ENCODE results near the gene APOL2. TPM values are rescaled to one million over a fixed set of nuclear protein-coding genes. Genes with fewer than 3 reads are reported as not detected.

APOL2 gene
- total RNA-seq, 4 donors from 2014 or later, result 15.3 to 21.8 (median 17.1) TPM

GRCh38 chr22:36223504-36223903 lies 15.8 kb downstream of the APOL2 start:
- H3K27ac ChIP-seq, result no peak overlapping the region
- no peak for DNase-seq (ENCODE audit: low spot score in 2 of 2)
- peaks cover 9% of the 10 kb centered on the region for H3K36me3 ChIP-seq
- peaks cover 20% of the 10 kb centered on the region for H3K4me1 ChIP-seq
- no peaks in the 10 kb centered on the region for H3K27me3 ChIP-seq
- TF ChIP-seq POLR2A (IDR thresholded peaks at IDR 0.05), result no peak
- TF ChIP-seq CTCF (IDR thresholded peaks at IDR 0.05), result no peak
- TF ChIP-seq POLR2AphosphoS5 (IDR thresholded peaks at IDR 0.05), result no peak
- TF ChIP-seq EP300 (IDR thresholded peaks at IDR 0.05), result no peak
- 87% methylated on average over 7 of the region's 8 CpGs for WGBS
- no peak overlapping the region for H3K4me3 ChIP-seq
- no peaks in the 10 kb centered on the region for H3K9me3 ChIP-seq

GRCh38 chr22:36222887-36223450 lies 16.4 kb downstream of the APOL2 start:
- Histone ChIP-seq H3K9me3 (no peaks in the 10 kb centered on the region), H3K27me3 (no peaks in the 10 kb centered on the region), H3K4me3 (no peak overlapping the region), H3K36me3 (peaks cover 7% of the 10 kb centered on the region), H3K4me1 (peaks cover 20% of the 10 kb centered on the region), H3K27ac (no peak overlapping the region)
- DNase-seq (ENCODE audit: low spot score in 2 of 2), result no peak
- TF ChIP-seq POLR2A (IDR thresholded peaks at IDR 0.05), result no peak
- no peak for TF ChIP-seq CTCF (IDR thresholded peaks at IDR 0.05)
- TF ChIP-seq EP300 (IDR thresholded peaks at IDR 0.05), result no peak
- no peak for TF ChIP-seq POLR2AphosphoS5 (IDR thresholded peaks at IDR 0.05)
- WGBS, result 88% methylated on average over 9 of the region's 9 CpGs

GRCh38 chr22:36221799-36222751 lies 17.3 kb downstream of the APOL2 start:
- peak; percentile 17 to 62 for TF ChIP-seq CTCF (IDR thresholded peaks at IDR 0.05)
- no peak for TF ChIP-seq POLR2AphosphoS5 (IDR thresholded peaks at IDR 0.05)
- no peak for TF ChIP-seq EP300 (IDR thresholded peaks at IDR 0.05)
- no peak for TF ChIP-seq POLR2A (IDR thresholded peaks at IDR 0.05)
- H3K36me3 ChIP-seq, result no peaks in the 10 kb centered on the region
- H3K27me3 ChIP-seq, result no peaks in the 10 kb centered on the region
- 16% methylated on average over 7 of the region's 7 CpGs for WGBS
- no peaks in the 10 kb centered on the region for H3K9me3 ChIP-seq
- H3K4me1 ChIP-seq, result peaks cover 20% of the 10 kb centered on the region
- no peak for DNase-seq (ENCODE audit: low spot score in 2 of 2)
- H3K4me3 ChIP-seq, result no peak overlapping the region
- H3K27ac ChIP-seq, result no peak overlapping the region

- 48% methylated on average over 9 of the region's 9 CpGs for WGBS
- Histone ChIP-seq H3K4me3 (peak overlapping the region; percentile 8), H3K36me3 (no peaks in the 10 kb centered on the region), H3K9me3 (no peaks in the 10 kb centered on the region), H3K4me1 (peaks cover 20% of the 10 kb centered on the region), H3K27me3 (no peaks in the 10 kb centered on the region), H3K27ac (peak overlapping the region; percentile 55)
- DNase-seq (ENCODE audit: low spot score in 2 of 2), result peak in 1 of 2 donors; percentile 62
- TF ChIP-seq EP300 (IDR thresholded peaks at IDR 0.05), result no peak
- TF ChIP-seq POLR2A (IDR thresholded peaks at IDR 0.05), result no peak
Observed at GRCh38 chr22:36220451-36220921, 18.8 kb downstream of the APOL2 start.

- no peak for DNase-seq (ENCODE audit: low spot score in 2 of 2)
- Histone ChIP-seq H3K4me1 (peaks cover 20% of the 10 kb centered on the region), H3K27ac (no peak overlapping the region), H3K4me3 (no peak overlapping the region), H3K36me3 (no peaks in the 10 kb centered on the region), H3K27me3 (no peaks in the 10 kb centered on the region), H3K9me3 (no peaks in the 10 kb centered on the region)
- no peak for TF ChIP-seq CTCF (IDR thresholded peaks at IDR 0.05)
- no peak for TF ChIP-seq POLR2A (IDR thresholded peaks at IDR 0.05)
- no peak for TF ChIP-seq POLR2AphosphoS5 (IDR thresholded peaks at IDR 0.05)
- TF ChIP-seq EP300 (IDR thresholded peaks at IDR 0.05), result no peak
- 87% methylated on average over 7 of the region's 7 CpGs for WGBS
Observed at GRCh38 chr22:36218648-36219193, 20.6 kb downstream of the APOL2 start.

All from suprapubic skin (tissue), 4 donors.